OCI-LY3 (cell line): ENCODE measurements around the gene STK39.

Experiments
- H2AFZ ChIP-seq: fragments of 200-600, 300-600 bp; shearing (Covaris generic); 2 replicates; pipeline ENCODE4 v1.6.0; 2014; ENCODE audit warnings: antibody characterized with exemption, low read depth, low read length
- H3K27ac ChIP-seq: fragments of 200-600, 300-600 bp; sonication (generic); 2 replicates; pipeline ENCODE4 v1.5.1; 2014; ENCODE audit warnings: mild to moderate bottlenecking, low read length, moderate library complexity, mixed read lengths
- H3K27me3 ChIP-seq: fragments of 200-600, 300-600 bp; sonication (generic); 2 replicates; pipeline ENCODE4 v1.6.1; 2014; ENCODE audit warnings: low read depth, low read length, mixed read lengths
- H3K36me3 ChIP-seq: fragments of 200-600, 300-600 bp; sonication (generic); replicated peaks from 2 replicates; pipeline ENCODE3; 2014; ENCODE audit warnings: low read depth, low read length, mixed read lengths
- H3K4me1 ChIP-seq: fragments of 300-600, 200-600 bp; sonication (generic); 2 replicates; pipeline ENCODE4 v1.6.1; 2014; ENCODE audit warnings: low read length, mixed read lengths
- H3K4me2 ChIP-seq: fragments of 200-600, 300-600 bp; sonication (generic); 2 replicates; pipeline ENCODE4 v1.6.1; 2014; ENCODE audit warnings: low read length, mixed read lengths
- H3K4me3 ChIP-seq: fragments of 300-600, 200-600 bp; sonication (generic); 2 replicates; pipeline ENCODE4 v1.5.1; 2014; ENCODE audit warnings: antibody characterized with exemption, mild to moderate bottlenecking, low read length, moderate library complexity
- H3K79me2 ChIP-seq: fragments of 300-600, 200-600 bp; shearing (Covaris generic); 2 replicates; pipeline ENCODE4 v1.6.1; 2014; ENCODE audit warnings: mild to moderate bottlenecking, low read length, mixed read lengths
- H3K9ac ChIP-seq: fragments of 300-600, 200-600 bp; shearing (Covaris generic); 2 replicates; pipeline ENCODE4 v1.6.0; 2014; ENCODE audit warnings: mild to moderate bottlenecking, low read length, moderate library complexity
- H3K9me3 ChIP-seq: fragments of 200-600, 300-600 bp; shearing (Covaris generic); 2 replicates; pipeline ENCODE4 v1.6.1; 2014; ENCODE audit warnings: low read length, mixed read lengths; ENCODE audit not compliant: insufficient read depth
- H4K20me1 ChIP-seq: fragments of 200-600, 300-600 bp; sonication (generic); 2 replicates; pipeline ENCODE4 v1.6.1; 2016; ENCODE audit warnings: low read length, mixed read lengths; ENCODE audit not compliant: insufficient read depth
- CTCF ChIP-seq: fragments of 200-600, 300-600 bp; sonication (generic); IDR thresholded peaks from 2 replicates; pipeline ENCODE4 v1.5.1; 2014; ENCODE audit warnings: antibody characterized with exemption, low read length, low read depth
- EZH2phosphoT487 ChIP-seq: fragments of 200-600 bp; shearing (Covaris generic); IDR thresholded peaks from 2 replicates; pipeline ENCODE4 v1.6.1; 2018; ENCODE audit warnings: antibody characterized with exemption, mixed run types, low read depth

The STK39 gene

GRCh38 chr2:168149986-168150385, 97.4 kb downstream of the STK39 start:
- no peak overlapping the region for H3K4me2 ChIP-seq
- H3K27ac ChIP-seq: no peak overlapping the region
- H3K27me3 ChIP-seq: no peaks in the 10 kb centered on the region
- no peaks in the 10 kb centered on the region for H3K4me1 ChIP-seq
- H3K36me3 ChIP-seq: no peaks in the 10 kb centered on the region
- no peak overlapping the region for H2AFZ ChIP-seq
- no peak overlapping the region for H3K9ac ChIP-seq
- H3K79me2 ChIP-seq: no peaks in the 10 kb centered on the region
- no peaks in the 10 kb centered on the region for H4K20me1 ChIP-seq
- no peak for TF ChIP-seq EZH2phosphoT487
- no peak for TF ChIP-seq CTCF
- no peak overlapping the region for H3K4me3 ChIP-seq
- H3K9me3 ChIP-seq: no peaks in the 10 kb centered on the region

GRCh38 chr2:168149150-168149974, 98.0 kb downstream of the STK39 start:
- H3K4me1 ChIP-seq: no peaks in the 10 kb centered on the region
- no peak overlapping the region for H3K4me2 ChIP-seq
- H3K79me2 ChIP-seq: no peaks in the 10 kb centered on the region
- no peak overlapping the region for H3K9ac ChIP-seq
- H3K9me3 ChIP-seq: no peaks in the 10 kb centered on the region
- no peaks in the 10 kb centered on the region for H3K36me3 ChIP-seq
- H4K20me1 ChIP-seq: no peaks in the 10 kb centered on the region
- no peaks in the 10 kb centered on the region for H3K27me3 ChIP-seq
- no peak overlapping the region for H3K27ac ChIP-seq
- no peak overlapping the region for H2AFZ ChIP-seq
- no peak overlapping the region for H3K4me3 ChIP-seq
- no peak for TF ChIP-seq EZH2phosphoT487

- TF ChIP-seq CTCF (no peak), EZH2phosphoT487 (no peak)
- Histone ChIP-seq H3K4me3 (no peak overlapping the region), H3K4me1 (no peaks in the 10 kb centered on the region), H3K9me3 (no peaks in the 10 kb centered on the region), H3K36me3 (no peaks in the 10 kb centered on the region), H3K79me2 (no peaks in the 10 kb centered on the region), H3K27ac (no peak overlapping the region), H3K27me3 (no peaks in the 10 kb centered on the region), H3K4me2 (no peak overlapping the region), H3K9ac (no peak overlapping the region), H2AFZ (no peak overlapping the region), H4K20me1 (no peaks in the 10 kb centered on the region)
Observed at GRCh38 chr2:168147830-168148794, 99.3 kb downstream of the STK39 start.

- H4K20me1 ChIP-seq: no peaks in the 10 kb centered on the region
- no peak overlapping the region for H3K4me2 ChIP-seq
- no peak overlapping the region for H3K9ac ChIP-seq
- no peaks in the 10 kb centered on the region for H3K4me1 ChIP-seq
- TF ChIP-seq EZH2phosphoT487 (no peak), CTCF (no peak)
- H3K27ac ChIP-seq: no peak overlapping the region
- no peaks in the 10 kb centered on the region for H3K36me3 ChIP-seq
- H2AFZ ChIP-seq: no peak overlapping the region
- H3K27me3 ChIP-seq: no peaks in the 10 kb centered on the region
- no peak overlapping the region for H3K4me3 ChIP-seq
- no peaks in the 10 kb centered on the region for H3K79me2 ChIP-seq
- H3K9me3 ChIP-seq: no peaks in the 10 kb centered on the region
Observed at GRCh38 chr2:168146892-168147810, 100.2 kb downstream of the STK39 start.
